WTC11 (cell line): ENCODE data around the gene MCF2L.

Source experiments
- TEAD4 ChIP-seq: sonication (generic); formaldehyde crosslinking; IDR thresholded peaks from 2 replicates; pipeline ENCODE4 v1.8.0; 2022; ENCODE audit warnings: mild to moderate bottlenecking, missing genetic modification reagents
- ZNF121 ChIP-seq: sonication (generic); formaldehyde crosslinking; IDR thresholded peaks from 2 replicates; pipeline ENCODE4 v1.8.0; 2023; ENCODE audit warnings: missing genetic modification reagents
- TF ChIP-seq, protein P1 (sequence below): sonication (generic); formaldehyde crosslinking; IDR thresholded peaks from 2 replicates; pipeline ENCODE4 v1.8.0; 2022; ENCODE audit warnings: missing genetic modification reagents
- TF ChIP-seq, protein P2 (sequence below): sonication (generic); formaldehyde crosslinking; IDR thresholded peaks from 2 replicates; pipeline ENCODE4 v1.8.1; 2022; ENCODE audit warnings: low read depth, missing genetic modification reagents, borderline replicate concordance
- TF ChIP-seq, protein P3 (sequence below): fragments of 200-600 bp; IDR thresholded peaks from 2 replicates; pipeline ENCODE4 v1.8.0; 2022; ENCODE audit warnings: antibody characterized with exemption
- TF ChIP-seq, protein P4 (sequence below): sonication (generic); formaldehyde crosslinking; IDR thresholded peaks from 2 replicates; pipeline ENCODE4 v1.8.1; 2023; ENCODE audit warnings: mild to moderate bottlenecking, missing genetic modification reagents

DNA sequence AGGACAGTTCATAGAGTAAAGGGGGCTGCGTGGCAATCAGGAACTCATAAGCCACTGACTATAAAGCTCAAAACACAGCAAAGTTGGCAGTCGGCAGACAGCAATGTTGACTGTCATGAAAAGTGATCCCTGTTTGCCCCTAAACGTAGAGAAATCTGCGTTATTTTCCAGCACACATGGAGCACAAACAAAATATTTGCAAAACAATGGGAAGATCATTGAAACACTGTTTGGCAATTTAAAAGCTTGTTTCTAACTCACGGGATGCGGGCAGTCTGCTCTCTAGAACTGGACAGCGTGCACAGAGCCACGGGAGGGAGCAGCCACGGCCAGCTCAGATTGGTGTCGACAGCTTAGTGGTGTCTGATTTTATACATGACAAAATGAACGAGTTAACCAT, 130.1 kb downstream of the MCF2L start:
- TF ChIP-seq, protein P1, sequence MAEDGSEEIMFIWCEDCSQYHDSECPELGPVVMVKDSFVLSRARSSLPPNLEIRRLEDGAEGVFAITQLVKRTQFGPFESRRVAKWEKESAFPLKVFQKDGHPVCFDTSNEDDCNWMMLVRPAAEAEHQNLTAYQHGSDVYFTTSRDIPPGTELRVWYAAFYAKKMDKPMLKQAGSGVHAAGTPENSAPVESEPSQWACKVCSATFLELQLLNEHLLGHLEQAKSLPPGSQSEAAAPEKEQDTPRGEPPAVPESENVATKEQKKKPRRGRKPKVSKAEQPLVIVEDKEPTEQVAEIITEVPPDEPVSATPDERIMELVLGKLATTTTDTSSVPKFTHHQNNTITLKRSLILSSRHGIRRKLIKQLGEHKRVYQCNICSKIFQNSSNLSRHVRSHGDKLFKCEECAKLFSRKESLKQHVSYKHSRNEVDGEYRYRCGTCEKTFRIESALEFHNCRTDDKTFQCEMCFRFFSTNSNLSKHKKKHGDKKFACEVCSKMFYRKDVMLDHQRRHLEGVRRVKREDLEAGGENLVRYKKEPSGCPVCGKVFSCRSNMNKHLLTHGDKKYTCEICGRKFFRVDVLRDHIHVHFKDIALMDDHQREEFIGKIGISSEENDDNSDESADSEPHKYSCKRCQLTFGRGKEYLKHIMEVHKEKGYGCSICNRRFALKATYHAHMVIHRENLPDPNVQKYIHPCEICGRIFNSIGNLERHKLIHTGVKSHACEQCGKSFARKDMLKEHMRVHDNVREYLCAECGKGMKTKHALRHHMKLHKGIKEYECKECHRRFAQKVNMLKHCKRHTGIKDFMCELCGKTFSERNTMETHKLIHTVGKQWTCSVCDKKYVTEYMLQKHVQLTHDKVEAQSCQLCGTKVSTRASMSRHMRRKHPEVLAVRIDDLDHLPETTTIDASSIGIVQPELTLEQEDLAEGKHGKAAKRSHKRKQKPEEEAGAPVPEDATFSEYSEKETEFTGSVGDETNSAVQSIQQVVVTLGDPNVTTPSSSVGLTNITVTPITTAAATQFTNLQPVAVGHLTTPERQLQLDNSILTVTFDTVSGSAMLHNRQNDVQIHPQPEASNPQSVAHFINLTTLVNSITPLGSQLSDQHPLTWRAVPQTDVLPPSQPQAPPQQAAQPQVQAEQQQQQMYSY: no peak
- TF ChIP-seq, protein P2, sequence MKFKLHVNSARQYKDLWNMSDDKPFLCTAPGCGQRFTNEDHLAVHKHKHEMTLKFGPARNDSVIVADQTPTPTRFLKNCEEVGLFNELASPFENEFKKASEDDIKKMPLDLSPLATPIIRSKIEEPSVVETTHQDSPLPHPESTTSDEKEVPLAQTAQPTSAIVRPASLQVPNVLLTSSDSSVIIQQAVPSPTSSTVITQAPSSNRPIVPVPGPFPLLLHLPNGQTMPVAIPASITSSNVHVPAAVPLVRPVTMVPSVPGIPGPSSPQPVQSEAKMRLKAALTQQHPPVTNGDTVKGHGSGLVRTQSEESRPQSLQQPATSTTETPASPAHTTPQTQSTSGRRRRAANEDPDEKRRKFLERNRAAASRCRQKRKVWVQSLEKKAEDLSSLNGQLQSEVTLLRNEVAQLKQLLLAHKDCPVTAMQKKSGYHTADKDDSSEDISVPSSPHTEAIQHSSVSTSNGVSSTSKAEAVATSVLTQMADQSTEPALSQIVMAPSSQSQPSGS (CRISPR knock-in tag): no peak
- TF ChIP-seq TEAD4 (CRISPR knock-in tag): no peak
- TF ChIP-seq, protein P3, sequence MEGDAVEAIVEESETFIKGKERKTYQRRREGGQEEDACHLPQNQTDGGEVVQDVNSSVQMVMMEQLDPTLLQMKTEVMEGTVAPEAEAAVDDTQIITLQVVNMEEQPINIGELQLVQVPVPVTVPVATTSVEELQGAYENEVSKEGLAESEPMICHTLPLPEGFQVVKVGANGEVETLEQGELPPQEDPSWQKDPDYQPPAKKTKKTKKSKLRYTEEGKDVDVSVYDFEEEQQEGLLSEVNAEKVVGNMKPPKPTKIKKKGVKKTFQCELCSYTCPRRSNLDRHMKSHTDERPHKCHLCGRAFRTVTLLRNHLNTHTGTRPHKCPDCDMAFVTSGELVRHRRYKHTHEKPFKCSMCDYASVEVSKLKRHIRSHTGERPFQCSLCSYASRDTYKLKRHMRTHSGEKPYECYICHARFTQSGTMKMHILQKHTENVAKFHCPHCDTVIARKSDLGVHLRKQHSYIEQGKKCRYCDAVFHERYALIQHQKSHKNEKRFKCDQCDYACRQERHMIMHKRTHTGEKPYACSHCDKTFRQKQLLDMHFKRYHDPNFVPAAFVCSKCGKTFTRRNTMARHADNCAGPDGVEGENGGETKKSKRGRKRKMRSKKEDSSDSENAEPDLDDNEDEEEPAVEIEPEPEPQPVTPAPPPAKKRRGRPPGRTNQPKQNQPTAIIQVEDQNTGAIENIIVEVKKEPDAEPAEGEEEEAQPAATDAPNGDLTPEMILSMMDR: no peak
- no peak for TF ChIP-seq ZNF121 (CRISPR knock-in tag)
- TF ChIP-seq, protein P4, sequence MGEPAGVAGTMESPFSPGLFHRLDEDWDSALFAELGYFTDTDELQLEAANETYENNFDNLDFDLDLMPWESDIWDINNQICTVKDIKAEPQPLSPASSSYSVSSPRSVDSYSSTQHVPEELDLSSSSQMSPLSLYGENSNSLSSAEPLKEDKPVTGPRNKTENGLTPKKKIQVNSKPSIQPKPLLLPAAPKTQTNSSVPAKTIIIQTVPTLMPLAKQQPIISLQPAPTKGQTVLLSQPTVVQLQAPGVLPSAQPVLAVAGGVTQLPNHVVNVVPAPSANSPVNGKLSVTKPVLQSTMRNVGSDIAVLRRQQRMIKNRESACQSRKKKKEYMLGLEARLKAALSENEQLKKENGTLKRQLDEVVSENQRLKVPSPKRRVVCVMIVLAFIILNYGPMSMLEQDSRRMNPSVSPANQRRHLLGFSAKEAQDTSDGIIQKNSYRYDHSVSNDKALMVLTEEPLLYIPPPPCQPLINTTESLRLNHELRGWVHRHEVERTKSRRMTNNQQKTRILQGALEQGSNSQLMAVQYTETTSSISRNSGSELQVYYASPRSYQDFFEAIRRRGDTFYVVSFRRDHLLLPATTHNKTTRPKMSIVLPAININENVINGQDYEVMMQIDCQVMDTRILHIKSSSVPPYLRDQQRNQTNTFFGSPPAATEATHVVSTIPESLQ: no peak
